ENCODE measurements around the gene RHOB. TPM values are rescaled to one million over a fixed set of nuclear protein-coding genes. Genes with fewer than 3 reads are reported as not detected.
"Not testable (repeated sequence)": the region's sequence is repeated elsewhere in the genome, so short reads cannot be mapped to it uniquely, and the experiment has no call there.

RHOB gene
- polyA plus RNA-seq, 1 of the 3 experiments (the other 2 are of a cell fraction): 50.3 TPM

DNA sequence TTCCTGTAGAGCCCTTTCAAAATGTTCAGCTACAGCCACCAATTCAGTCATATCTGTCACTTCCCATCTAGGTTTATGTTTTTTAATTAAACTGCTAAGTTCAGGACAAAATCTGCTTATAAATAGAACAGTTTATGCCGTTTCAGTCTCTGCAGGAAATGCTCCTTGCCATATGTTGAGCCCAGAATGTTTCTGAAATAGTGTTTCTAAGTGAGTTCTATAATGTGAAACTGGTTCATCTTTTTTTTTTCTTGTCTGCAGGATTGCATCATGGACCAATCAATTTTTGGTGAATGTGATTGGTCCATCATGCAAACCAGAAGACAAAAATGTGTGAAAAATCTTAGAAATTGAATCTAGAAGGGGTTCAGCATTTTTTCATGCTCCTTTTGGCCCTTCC, 30.2 kb upstream of the RHOB start:
- Histone ChIP-seq H3K36me3 (replicated peaks in 1 of 2; ENCODE audit: control insufficient read depth in 1 of 2, insufficient read depth in 2 of 2, low read length in 1 of 2) (no peaks in the 10 kb centered on the region), H3K9me2 (no peaks in the 10 kb centered on the region), H3K4me1 (ENCODE audit: control insufficient read depth in 1 of 2, insufficient read depth in 2 of 2, low read depth in 1 of 2, low read length in 1 of 2) (peaks cover 0 to 2% of the 10 kb centered on the region in 2 experiments; a peak in 1 of 4 replicates), H4K20me1 (ENCODE audit: insufficient read depth) (no peaks in the 10 kb centered on the region), H3K9me3 (no peaks in the 10 kb centered on the region), H3K27ac (ENCODE audit: low read depth in 2 of 2, low read length in 1 of 2) (no peak overlapping the region), H3K27me3 (ENCODE audit: insufficient read depth) (peaks cover 9% of the 10 kb centered on the region; the same call in 1 of the 2 replicates), H3K4me3 (ENCODE audit: low read depth in 2 of 2, low read length in 1 of 2) (no peak overlapping the region), H3F3A (replicated peaks; ENCODE audit: insufficient read depth) (no peaks in the 10 kb centered on the region), H3K4me2 (no peak overlapping the region), H2AFZ (ENCODE audit: low read depth) (no peak overlapping the region), H3K9ac (no peak overlapping the region), H3K79me2 (ENCODE audit: insufficient read depth) (no peaks in the 10 kb centered on the region)
- WGBS (ENCODE audit: low lambda C conversion rate): 58% methylated on average over 1 of the region's 1 CpG
- TF ChIP-seq TAF1 (IDR thresholded peaks at IDR 0.05; ENCODE audit: borderline replicate concordance, low read depth, low read length) (no peak), FOXM1 (IDR thresholded peaks at IDR 0.05; ENCODE audit: low read depth) (no peak), POLR2AphosphoS5 (IDR thresholded peaks at IDR 0.05; ENCODE audit: low read depth, low read length) (no peak), GABPA (IDR thresholded peaks at IDR 0.05; ENCODE audit: low read depth) (no peak), SMC3 (IDR thresholded peaks at IDR 0.05; ENCODE audit: low read depth, low read length) (no peak), ELF1 (IDR thresholded peaks at IDR 0.05) (no peak), NRF1 (IDR thresholded peaks at IDR 0.05; ENCODE audit: low read depth, low read length) (no peak), RFX5 (IDR thresholded peaks at IDR 0.05; ENCODE audit: low read length) (no peak), MXI1 (IDR thresholded peaks at IDR 0.05; ENCODE audit: low read depth, low read length) (no peak), TCF12 (IDR thresholded peaks at IDR 0.05) (no peak), GATA2 (CRISPR knock-in tag; IDR thresholded peaks at IDR 0.05) (no peak), JUND (IDR thresholded peaks at IDR 0.05) (no peak)
- TF ChIP-seq, protein P1, sequence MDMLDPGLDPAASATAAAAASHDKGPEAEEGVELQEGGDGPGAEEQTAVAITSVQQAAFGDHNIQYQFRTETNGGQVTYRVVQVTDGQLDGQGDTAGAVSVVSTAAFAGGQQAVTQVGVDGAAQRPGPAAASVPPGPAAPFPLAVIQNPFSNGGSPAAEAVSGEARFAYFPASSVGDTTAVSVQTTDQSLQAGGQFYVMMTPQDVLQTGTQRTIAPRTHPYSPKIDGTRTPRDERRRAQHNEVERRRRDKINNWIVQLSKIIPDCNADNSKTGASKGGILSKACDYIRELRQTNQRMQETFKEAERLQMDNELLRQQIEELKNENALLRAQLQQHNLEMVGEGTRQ (IDR thresholded peaks at IDR 0.05; ENCODE audit: borderline replicate concordance, low read depth, low read length): no peak
- TF ChIP-seq, protein P2, sequence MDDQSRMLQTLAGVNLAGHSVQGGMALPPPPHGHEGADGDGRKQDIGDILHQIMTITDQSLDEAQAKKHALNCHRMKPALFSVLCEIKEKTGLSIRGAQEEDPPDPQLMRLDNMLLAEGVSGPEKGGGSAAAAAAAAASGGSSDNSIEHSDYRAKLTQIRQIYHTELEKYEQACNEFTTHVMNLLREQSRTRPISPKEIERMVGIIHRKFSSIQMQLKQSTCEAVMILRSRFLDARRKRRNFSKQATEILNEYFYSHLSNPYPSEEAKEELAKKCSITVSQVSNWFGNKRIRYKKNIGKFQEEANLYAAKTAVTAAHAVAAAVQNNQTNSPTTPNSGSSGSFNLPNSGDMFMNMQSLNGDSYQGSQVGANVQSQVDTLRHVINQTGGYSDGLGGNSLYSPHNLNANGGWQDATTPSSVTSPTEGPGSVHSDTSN (IDR thresholded peaks at IDR 0.05): no peak
- TF ChIP-seq, protein P3, sequence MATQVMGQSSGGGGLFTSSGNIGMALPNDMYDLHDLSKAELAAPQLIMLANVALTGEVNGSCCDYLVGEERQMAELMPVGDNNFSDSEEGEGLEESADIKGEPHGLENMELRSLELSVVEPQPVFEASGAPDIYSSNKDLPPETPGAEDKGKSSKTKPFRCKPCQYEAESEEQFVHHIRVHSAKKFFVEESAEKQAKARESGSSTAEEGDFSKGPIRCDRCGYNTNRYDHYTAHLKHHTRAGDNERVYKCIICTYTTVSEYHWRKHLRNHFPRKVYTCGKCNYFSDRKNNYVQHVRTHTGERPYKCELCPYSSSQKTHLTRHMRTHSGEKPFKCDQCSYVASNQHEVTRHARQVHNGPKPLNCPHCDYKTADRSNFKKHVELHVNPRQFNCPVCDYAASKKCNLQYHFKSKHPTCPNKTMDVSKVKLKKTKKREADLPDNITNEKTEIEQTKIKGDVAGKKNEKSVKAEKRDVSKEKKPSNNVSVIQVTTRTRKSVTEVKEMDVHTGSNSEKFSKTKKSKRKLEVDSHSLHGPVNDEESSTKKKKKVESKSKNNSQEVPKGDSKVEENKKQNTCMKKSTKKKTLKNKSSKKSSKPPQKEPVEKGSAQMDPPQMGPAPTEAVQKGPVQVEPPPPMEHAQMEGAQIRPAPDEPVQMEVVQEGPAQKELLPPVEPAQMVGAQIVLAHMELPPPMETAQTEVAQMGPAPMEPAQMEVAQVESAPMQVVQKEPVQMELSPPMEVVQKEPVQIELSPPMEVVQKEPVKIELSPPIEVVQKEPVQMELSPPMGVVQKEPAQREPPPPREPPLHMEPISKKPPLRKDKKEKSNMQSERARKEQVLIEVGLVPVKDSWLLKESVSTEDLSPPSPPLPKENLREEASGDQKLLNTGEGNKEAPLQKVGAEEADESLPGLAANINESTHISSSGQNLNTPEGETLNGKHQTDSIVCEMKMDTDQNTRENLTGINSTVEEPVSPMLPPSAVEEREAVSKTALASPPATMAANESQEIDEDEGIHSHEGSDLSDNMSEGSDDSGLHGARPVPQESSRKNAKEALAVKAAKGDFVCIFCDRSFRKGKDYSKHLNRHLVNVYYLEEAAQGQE (IDR thresholded peaks at IDR 0.05; ENCODE audit: low read depth, low read length): no peak
- no peak for DNase-seq
- POLR2A ChIA-PET: interaction anchor here (2.1 kb wide), 1 partner anchor 31 kb away, joined by 10 read pairs; the partner anchor contains the start of gene RHOB
- CTCF ChIA-PET: interaction anchor here (1.0 to 16.4 kb wide), 7 partner anchors 10 to 235 kb away, joined by 3 to 243 read pairs (median 4); partner anchors contain the start of gene HS1BP3

DNA sequence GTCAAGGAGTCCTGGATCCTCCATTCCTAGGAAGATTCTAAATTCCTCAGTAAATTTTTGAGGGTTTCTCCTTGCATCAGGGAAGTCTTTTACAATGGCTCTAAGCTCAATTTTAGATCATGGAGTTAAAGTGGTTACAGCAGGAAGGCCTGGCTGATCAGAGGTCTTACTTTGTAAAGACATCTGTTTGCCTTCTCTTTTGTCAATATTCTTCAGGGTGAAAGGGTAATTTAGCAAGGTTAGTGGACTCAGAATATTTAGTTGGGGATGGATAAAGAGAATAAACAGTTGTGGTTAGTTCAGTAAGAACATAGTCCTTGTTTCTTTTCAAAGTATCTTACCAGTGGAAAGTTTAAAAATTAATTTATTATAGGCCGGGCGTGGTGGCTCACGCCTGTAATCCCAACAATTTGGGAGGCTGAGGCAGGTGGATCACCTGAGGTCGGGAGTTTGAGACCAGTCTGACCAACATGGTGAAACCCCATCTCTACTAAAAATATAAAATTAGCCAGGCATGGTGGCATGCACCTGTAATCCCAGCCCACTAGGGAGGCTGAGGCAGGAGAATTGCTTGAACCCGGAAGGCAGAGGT, 29.5 kb upstream of the RHOB start:
- CTCF ChIA-PET: interaction anchor here (1.1 to 18.3 kb wide), 3 partner anchors 8 to 218 kb away, joined by 3 to 243 read pairs (median 243); no protein-coding TSS in a partner anchor
- POLR2A ChIA-PET: not testable (repeated sequence)

More for the DNA sequence above, 29.5 kb upstream of the RHOB start:
- H3K36me3 ChIP-seq (replicated peaks in 1 of 2; ENCODE audit: control insufficient read depth in 1 of 2, insufficient read depth in 2 of 2, low read length in 1 of 2); H3K9me3 ChIP-seq; H3K4me3 ChIP-seq (ENCODE audit: low read depth in 2 of 2, low read length in 1 of 2); H3K27me3 ChIP-seq (ENCODE audit: insufficient read depth); H3K27ac ChIP-seq (ENCODE audit: low read depth in 2 of 2, low read length in 1 of 2); H3K4me1 ChIP-seq (ENCODE audit: control insufficient read depth in 1 of 2, insufficient read depth in 2 of 2, low read depth in 1 of 2, low read length in 1 of 2); H3K79me2 ChIP-seq (ENCODE audit: insufficient read depth); H2AFZ ChIP-seq (ENCODE audit: low read depth); H4K20me1 ChIP-seq (ENCODE audit: insufficient read depth); DNase-seq; H3K9ac ChIP-seq; H3K4me2 ChIP-seq; H3F3A ChIP-seq (replicated peaks; ENCODE audit: insufficient read depth); H3K9me2 ChIP-seq: not testable (repeated sequence)
- WGBS (ENCODE audit: low lambda C conversion rate): 75% methylated on average over 5 of the region's 5 CpGs

All from SK-N-SH (cell line).